HepG2 (cell line): Measurements from ENCODE around the gene OOSP3. TPM values are rescaled to one million over a fixed set of nuclear protein-coding genes. Genes with fewer than 3 reads are reported as not detected.

Experiments used
- ATAC-seq: fragments of 200-7000 bp; cut with Tn5 transposase; 3 replicates; pipeline ENCODE4 v1.9.1; 2020; ENCODE audit warnings: mild to moderate bottlenecking, moderate library complexity
- BruUV-seq: library from RNA; stranded (reverse); fragments of 400-500 nt; replicated peaks from 2 replicates; lab custom pipeline; 2021; lab: Mats Ljungman, UMichigan
- CTCF ChIA-PET: fragments of 300-600 bp; formaldehyde crosslinking; extraction: SDS; loops from one replicate; lab custom pipeline; 2021; ENCODE audit warnings: low total read pairs, inconsistent platforms, low intra/inter-chr PET ratio; lab: Yijun Ruan, JAX
- POLR2A ChIA-PET: fragments of 350-600 bp; sonication (Branson Sonifier 250); formaldehyde crosslinking; loops from one replicate; lab custom pipeline; 2020; ENCODE audit warnings: antibody characterized with exemption, inconsistent platforms; lab: Yijun Ruan, JAX
- DNase-seq: peaks from one replicate; pipeline ENCODE4 v3.0.0-alpha.2; 2015; ENCODE audit warnings: low spot score
- FAIRE-seq: peaks from 3 replicates; lab custom pipeline; 2011; peaks lifted over from hg19 to GRCh38; lab: Jason Lieb, UNC
- H2AFZ ChIP-seq: one replicate; pipeline ENCODE4 v1.6.1; 2011; ENCODE audit warnings: low read length, inconsistent platforms
- H3K27ac ChIP-seq: fragments of 300-600 bp; 3 replicates; pipeline ENCODE4 v1.8.0; 2011; ENCODE audit warnings: mixed run types, mild to moderate bottlenecking, mixed read lengths, low read length, inconsistent platforms; ENCODE audit not compliant: insufficient read depth; ENCODE audit errors: extremely low read length
- H3K27me3 ChIP-seq, 2 experiments: fragments of 200-600 bp in 1 of 2; 2 replicates in 1 of 2; 3 replicates in 1 of 2; pipeline versions ENCODE4 v1.6.0 to v1.8.0; 2011; ENCODE audit warnings: low read length in 2 of 2, mild to moderate bottlenecking in 2 of 2, moderate library complexity in 2 of 2, inconsistent platforms in 1 of 2; ENCODE audit not compliant: insufficient read depth in 2 of 2, control insufficient read depth in 1 of 2
- H3K36me3 ChIP-seq, 2 experiments: fragments of 200-600 bp in 1 of 2; replicated peaks in 1 of 2; 2 replicates in 1 of 2; 3 replicates in 1 of 2; pipeline versions ENCODE4 v1.5.1 to v1.8.0; 2011; ENCODE audit warnings: low read length in 2 of 2, inconsistent platforms in 1 of 2; ENCODE audit not compliant: insufficient read depth in 2 of 2, control insufficient read depth in 1 of 2
- H3K4me1 ChIP-seq: 2 replicates; pipeline ENCODE4 v1.5.1; 2012; ENCODE audit warnings: low read length, inconsistent platforms; ENCODE audit not compliant: insufficient read depth
- H3K4me2 ChIP-seq: 2 replicates; pipeline ENCODE4 v1.6.0; 2011; ENCODE audit warnings: low read depth, low read length, inconsistent platforms
- H3K4me3 ChIP-seq, 3 experiments: fragments of 200-600 bp in 1 of 3; sonication (generic), shearing (Covaris generic) in 1 of 3; replicated peaks in 1 of 3; 2 replicates each; pipeline ENCODE4 v1.5.1; 2011 to 2016; ENCODE audit warnings: low read length in 3 of 3, inconsistent platforms in 2 of 3, low read depth in 2 of 3, mild to moderate bottlenecking in 2 of 3, control low read depth in 1 of 3, mixed read lengths in 1 of 3; ENCODE audit not compliant: insufficient read depth in 1 of 3
- H3K79me2 ChIP-seq: one replicate; pipeline ENCODE4 v1.6.1; 2011; ENCODE audit warnings: low read length, inconsistent platforms; ENCODE audit not compliant: insufficient read depth
- H3K9ac ChIP-seq: 2 replicates; pipeline ENCODE4 v1.6.0; 2011; ENCODE audit warnings: mild to moderate bottlenecking, low read depth, low read length, inconsistent platforms; ENCODE audit not compliant: insufficient read depth
- H3K9me3 ChIP-seq: 2 replicates; pipeline ENCODE4 v1.5.1; 2012; ENCODE audit warnings: mild to moderate bottlenecking, low read length
- H4K20me1 ChIP-seq: 2 replicates; pipeline ENCODE4 v1.6.0; 2011; ENCODE audit warnings: inconsistent platforms, mild to moderate bottlenecking, low read length, moderate library complexity; ENCODE audit not compliant: insufficient read depth
- MAFF ChIP-seq: IDR thresholded peaks from 2 replicates; pipeline ENCODE4 v1.6.1; 2011; ENCODE audit warnings: low read depth, low read length, improper control_type of control experiment
- NFIB ChIP-seq: sonication (generic); formaldehyde crosslinking; IDR thresholded peaks from 2 replicates; pipeline ENCODE4 v1.9.0; 2021; ENCODE audit warnings: missing genetic modification reagents, mild to moderate bottlenecking, borderline replicate concordance
- RCOR2 ChIP-seq: IDR thresholded peaks from 2 replicates; pipeline ENCODE4 v1.6.1; 2016; ENCODE audit warnings: missing biosample characterization, missing genetic modification reagents
- RXRB ChIP-seq: IDR thresholded peaks from 2 replicates; pipeline ENCODE4 v1.6.1; 2016; ENCODE audit warnings: borderline replicate concordance, missing genetic modification reagents, missing compliant biosample characterization
- TMF1 ChIP-seq: sonication (generic); formaldehyde crosslinking; IDR thresholded peaks from 2 replicates; pipeline ENCODE4 v1.8.1; 2022; ENCODE audit warnings: low read depth, missing genetic modification reagents
- TRIM24 ChIP-seq: sonication (generic); formaldehyde crosslinking; IDR thresholded peaks from 2 replicates; pipeline ENCODE4 v1.8.0; 2022; ENCODE audit warnings: mild to moderate bottlenecking, missing genetic modification reagents
- ZNF160 ChIP-seq: sonication (generic); formaldehyde crosslinking; IDR thresholded peaks from 2 replicates; pipeline ENCODE4 v1.8.0; 2022; ENCODE audit warnings: mild to moderate bottlenecking, inconsistent platforms, missing genetic modification reagents
- ZNF614 ChIP-seq: IDR thresholded peaks from 2 replicates; pipeline ENCODE4 v1.6.1; 2018; ENCODE audit warnings: missing biosample characterization, missing genetic modification reagents, inconsistent platforms, borderline replicate concordance
- ZNF878 ChIP-seq: sonication (generic); formaldehyde crosslinking; IDR thresholded peaks from 2 replicates; pipeline ENCODE4 v1.8.1; 2023; ENCODE audit warnings: mild to moderate bottlenecking, missing genetic modification reagents, moderate library complexity
- WGBS: methylation state at CpG from one replicate; pipeline ENCODE4 v1.1.6; 2017; ENCODE audit warnings: low lambda C conversion rate; 5-methylcytosine and 5-hydroxymethylcytosine counted together
- in situ Hi-C: cut with HindIII; loops from 2 replicates; pipeline ENCODE4 v1.10.0; 2017; ENCODE audit warnings: low pct_unique_long_range_greater_than_20kb; ENCODE audit not compliant: extremely low pct_ligation_motif_present
- intact Hi-C: fragments of 100-400 bp; cut with micrococcal nuclease; formaldehyde crosslinking; loops from one replicate; pipeline ENCODE4 v1.10.0; 2022; ENCODE audit not compliant: unreplicated experiment
- polyA plus RNA-seq, 8 experiments: library from polyadenylated mRNA; depleted of rRNA in 3 of 8; stranded (reverse) in 7 of 8; unstranded in 1 of 8; fragments of >200 nt; fragmentation: Illumina TruSeq in 4 of 8; extraction: Trizol in 4 of 8; gene quantifications; 2 replicates each; pipeline versions ENCODE4 v1.2.1 to v1.2.3, GENCODE V29; 2011 to 2016; ENCODE audit warnings: low read depth in 4 of 8, missing spikeins in 1 of 8, mixed read lengths in 1 of 8; ENCODE audit not compliant: insufficient read depth in 1 of 8
- total RNA-seq, 5 experiments: library from RNA; depleted of rRNA; stranded (reverse); fragments of >200 nt; fragmentation: Illumina TruSeq; extraction: Trizol; gene quantifications; 2 replicates each; pipeline ENCODE4 v1.2.3, GENCODE V29; 2016; ENCODE audit warnings: low read depth in 1 of 5
- TF ChIP-seq, protein P1 (sequence below): sonication (generic); formaldehyde crosslinking; IDR thresholded peaks from 2 replicates; pipeline ENCODE4 v1.5.1; 2020; ENCODE audit warnings: missing genetic modification reagents, mild to moderate bottlenecking, borderline replicate concordance
- TF ChIP-seq, protein P2 (sequence below): sonication (generic); formaldehyde crosslinking; IDR thresholded peaks from 2 replicates; pipeline ENCODE4 v1.4.0; 2020; ENCODE audit warnings: mild to moderate bottlenecking, missing genetic modification reagents
- TF ChIP-seq, protein P3 (sequence below): sonication (generic); formaldehyde crosslinking; IDR thresholded peaks from 2 replicates; pipeline ENCODE4 v1.4.0; 2020; ENCODE audit warnings: missing genetic modification reagents
- TF ChIP-seq, protein P4 (sequence below): IDR thresholded peaks from 2 replicates; pipeline ENCODE4 v1.6.1; 2012; ENCODE audit warnings: inconsistent platforms
- TF ChIP-seq, protein P5 (sequence below): sonication (generic); formaldehyde crosslinking; IDR thresholded peaks from 2 replicates; pipeline ENCODE4 v1.4.0; 2020; ENCODE audit warnings: low read depth, mild to moderate bottlenecking, missing genetic modification reagents
- TF ChIP-seq, protein P6 (sequence below): conservative IDR thresholded peaks from 2 replicates; pipeline ENCODE4 v1.6.1; 2018; ENCODE audit warnings: missing genetic modification reagents

Gene OOSP3
- total and polyA plus RNA-seq, 2 of the 13 experiments (the other 11 are each of a cell fraction or from before 2014, with no cell fraction given) = not detected

DNA sequence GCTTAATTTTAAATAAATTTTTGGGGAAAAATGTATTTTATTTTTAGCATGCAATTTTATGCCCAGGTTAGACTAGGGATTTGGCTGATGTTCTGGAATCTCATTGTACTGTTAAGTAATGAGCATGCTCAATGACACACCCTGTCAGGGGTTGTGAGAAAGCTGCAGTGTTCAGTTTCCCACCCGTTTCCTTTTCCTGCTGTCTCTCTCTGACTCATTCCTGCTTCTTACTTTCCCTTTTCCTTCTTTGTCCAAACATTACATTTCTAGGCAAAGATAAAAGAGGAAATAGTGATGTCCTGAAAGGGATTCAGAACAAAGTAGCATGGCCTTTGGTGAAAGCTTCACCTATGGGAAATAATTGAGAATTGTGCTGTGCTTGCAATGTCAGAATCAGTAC, 22.7 kb downstream of the OOSP3 start:
- ATAC-seq = no peak
- Histone ChIP-seq H3K9ac (no peak overlapping the region), H3K4me2 (no peak overlapping the region)
- no peak for DNase-seq
- POLR2A ChIA-PET = no interaction called here
- FAIRE-seq = no peak
- TF ChIP-seq ZNF878 (no peak), TMF1 (CRISPR knock-in tag) (no peak), ZNF160 (CRISPR knock-in tag) (no peak), RXRB (CRISPR knock-in tag) (no peak), NFIB (CRISPR knock-in tag) (no peak), MAFF (no peak), RCOR2 (no peak), ZNF614 (no peak), TRIM24 (CRISPR knock-in tag) (no peak)
- TF ChIP-seq, protein P1, sequence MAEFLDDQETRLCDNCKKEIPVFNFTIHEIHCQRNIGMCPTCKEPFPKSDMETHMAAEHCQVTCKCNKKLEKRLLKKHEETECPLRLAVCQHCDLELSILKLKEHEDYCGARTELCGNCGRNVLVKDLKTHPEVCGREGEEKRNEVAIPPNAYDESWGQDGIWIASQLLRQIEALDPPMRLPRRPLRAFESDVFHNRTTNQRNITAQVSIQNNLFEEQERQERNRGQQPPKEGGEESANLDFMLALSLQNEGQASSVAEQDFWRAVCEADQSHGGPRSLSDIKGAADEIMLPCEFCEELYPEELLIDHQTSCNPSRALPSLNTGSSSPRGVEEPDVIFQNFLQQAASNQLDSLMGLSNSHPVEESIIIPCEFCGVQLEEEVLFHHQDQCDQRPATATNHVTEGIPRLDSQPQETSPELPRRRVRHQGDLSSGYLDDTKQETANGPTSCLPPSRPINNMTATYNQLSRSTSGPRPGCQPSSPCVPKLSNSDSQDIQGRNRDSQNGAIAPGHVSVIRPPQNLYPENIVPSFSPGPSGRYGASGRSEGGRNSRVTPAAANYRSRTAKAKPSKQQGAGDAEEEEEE (CRISPR knock-in tag) = no peak
- TF ChIP-seq, protein P2, sequence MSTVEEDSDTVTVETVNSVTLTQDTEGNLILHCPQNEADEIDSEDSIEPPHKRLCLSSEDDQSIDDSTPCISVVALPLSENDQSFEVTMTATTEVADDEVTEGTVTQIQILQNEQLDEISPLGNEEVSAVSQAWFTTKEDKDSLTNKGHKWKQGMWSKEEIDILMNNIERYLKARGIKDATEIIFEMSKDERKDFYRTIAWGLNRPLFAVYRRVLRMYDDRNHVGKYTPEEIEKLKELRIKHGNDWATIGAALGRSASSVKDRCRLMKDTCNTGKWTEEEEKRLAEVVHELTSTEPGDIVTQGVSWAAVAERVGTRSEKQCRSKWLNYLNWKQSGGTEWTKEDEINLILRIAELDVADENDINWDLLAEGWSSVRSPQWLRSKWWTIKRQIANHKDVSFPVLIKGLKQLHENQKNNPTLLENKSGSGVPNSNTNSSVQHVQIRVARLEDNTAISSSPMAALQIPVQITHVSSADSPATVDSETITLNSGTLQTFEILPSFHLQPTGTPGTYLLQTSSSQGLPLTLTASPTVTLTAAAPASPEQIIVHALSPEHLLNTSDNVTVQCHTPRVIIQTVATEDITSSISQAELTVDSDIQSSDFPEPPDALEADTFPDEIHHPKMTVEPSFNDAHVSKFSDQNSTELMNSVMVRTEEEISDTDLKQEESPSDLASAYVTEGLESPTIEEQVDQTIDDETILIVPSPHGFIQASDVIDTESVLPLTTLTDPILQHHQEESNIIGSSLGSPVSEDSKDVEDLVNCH = no peak
- TF ChIP-seq, protein P3, sequence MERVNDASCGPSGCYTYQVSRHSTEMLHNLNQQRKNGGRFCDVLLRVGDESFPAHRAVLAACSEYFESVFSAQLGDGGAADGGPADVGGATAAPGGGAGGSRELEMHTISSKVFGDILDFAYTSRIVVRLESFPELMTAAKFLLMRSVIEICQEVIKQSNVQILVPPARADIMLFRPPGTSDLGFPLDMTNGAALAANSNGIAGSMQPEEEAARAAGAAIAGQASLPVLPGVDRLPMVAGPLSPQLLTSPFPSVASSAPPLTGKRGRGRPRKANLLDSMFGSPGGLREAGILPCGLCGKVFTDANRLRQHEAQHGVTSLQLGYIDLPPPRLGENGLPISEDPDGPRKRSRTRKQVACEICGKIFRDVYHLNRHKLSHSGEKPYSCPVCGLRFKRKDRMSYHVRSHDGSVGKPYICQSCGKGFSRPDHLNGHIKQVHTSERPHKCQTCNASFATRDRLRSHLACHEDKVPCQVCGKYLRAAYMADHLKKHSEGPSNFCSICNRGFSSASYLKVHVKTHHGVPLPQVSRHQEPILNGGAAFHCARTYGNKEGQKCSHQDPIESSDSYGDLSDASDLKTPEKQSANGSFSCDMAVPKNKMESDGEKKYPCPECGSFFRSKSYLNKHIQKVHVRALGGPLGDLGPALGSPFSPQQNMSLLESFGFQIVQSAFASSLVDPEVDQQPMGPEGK (CRISPR knock-in tag) = no peak
- TF ChIP-seq, protein P4, sequence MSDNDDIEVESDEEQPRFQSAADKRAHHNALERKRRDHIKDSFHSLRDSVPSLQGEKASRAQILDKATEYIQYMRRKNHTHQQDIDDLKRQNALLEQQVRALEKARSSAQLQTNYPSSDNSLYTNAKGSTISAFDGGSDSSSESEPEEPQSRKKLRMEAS = no peak
- TF ChIP-seq, protein P5, sequence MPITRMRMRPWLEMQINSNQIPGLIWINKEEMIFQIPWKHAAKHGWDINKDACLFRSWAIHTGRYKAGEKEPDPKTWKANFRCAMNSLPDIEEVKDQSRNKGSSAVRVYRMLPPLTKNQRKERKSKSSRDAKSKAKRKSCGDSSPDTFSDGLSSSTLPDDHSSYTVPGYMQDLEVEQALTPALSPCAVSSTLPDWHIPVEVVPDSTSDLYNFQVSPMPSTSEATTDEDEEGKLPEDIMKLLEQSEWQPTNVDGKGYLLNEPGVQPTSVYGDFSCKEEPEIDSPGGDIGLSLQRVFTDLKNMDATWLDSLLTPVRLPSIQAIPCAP (CRISPR knock-in tag) = no peak
- TF ChIP-seq, protein P6, sequence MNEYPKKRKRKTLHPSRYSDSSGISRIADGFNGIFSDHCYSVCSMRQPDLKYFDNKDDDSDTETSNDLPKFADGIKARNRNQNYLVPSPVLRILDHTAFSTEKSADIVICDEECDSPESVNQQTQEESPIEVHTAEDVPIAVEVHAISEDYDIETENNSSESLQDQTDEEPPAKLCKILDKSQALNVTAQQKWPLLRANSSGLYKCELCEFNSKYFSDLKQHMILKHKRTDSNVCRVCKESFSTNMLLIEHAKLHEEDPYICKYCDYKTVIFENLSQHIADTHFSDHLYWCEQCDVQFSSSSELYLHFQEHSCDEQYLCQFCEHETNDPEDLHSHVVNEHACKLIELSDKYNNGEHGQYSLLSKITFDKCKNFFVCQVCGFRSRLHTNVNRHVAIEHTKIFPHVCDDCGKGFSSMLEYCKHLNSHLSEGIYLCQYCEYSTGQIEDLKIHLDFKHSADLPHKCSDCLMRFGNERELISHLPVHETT = no peak
- TF ChIP-seq, all 625 proteins: peak for 0
- no peaks in the 10 kb centered on the region for H3K9me3 ChIP-seq
- H3K36me3 ChIP-seq = no peaks in the 10 kb centered on the region
- no peaks in the 10 kb centered on the region for H3K27me3 ChIP-seq
- H2AFZ ChIP-seq = no peak overlapping the region
- no peaks in the 10 kb centered on the region for H3K79me2 ChIP-seq
- CTCF ChIA-PET = no interaction called here
- BruUV-seq = no TSS peak
- no peak overlapping the region for H3K4me3 ChIP-seq
- in situ Hi-C loops (no loop called here), intact Hi-C loops (no loop called here)
- no peaks in the 10 kb centered on the region for H3K4me1 ChIP-seq
- H4K20me1 ChIP-seq = no peaks in the 10 kb centered on the region
- H3K27ac ChIP-seq = no peak overlapping the region
- 3% methylated on average over 1 of the region's 1 CpG for WGBS
